Measurements from ENCODE around the gene CENPM.

Gene CENPM

GRCh38 chr22:41913842-41914534 lies 33.0 kb downstream of the CENPM start:
- no peak for DNase-seq (ENCODE audit: low spot score)

- DNase-seq (ENCODE audit: low spot score) = no peak
Observed at GRCh38 chr22:41913040-41913719, 33.8 kb downstream of the CENPM start.

GRCh38 chr22:41912338-41913039 lies 34.5 kb downstream of the CENPM start:
- DNase-seq (ENCODE audit: low spot score) = no peak

- DNase-seq (ENCODE audit: low spot score) = no peak
Observed at GRCh38 chr22:41911001-41911611, 35.8 kb downstream of the CENPM start.

- no peak for DNase-seq (ENCODE audit: low spot score)
Observed at GRCh38 chr22:41910050-41911000, 36.6 kb downstream of the CENPM start.

GRCh38 chr22:41909310-41910049 lies 37.5 kb downstream of the CENPM start:
- no peak for DNase-seq (ENCODE audit: low spot score)

- peak; percentile 29 for DNase-seq (ENCODE audit: low spot score)
Observed at GRCh38 chr22:41908411-41909309, 38.3 kb downstream of the CENPM start.

- no peak for DNase-seq (ENCODE audit: low spot score)
Observed at GRCh38 chr22:41907436-41908401, 39.2 kb downstream of the CENPM start.

- DNase-seq (ENCODE audit: low spot score) = no peak
Observed at GRCh38 chr22:41906822-41907221, 40.1 kb downstream of the CENPM start.

GRCh38 chr22:41905411-41906202 lies 41.3 kb downstream of the CENPM start:
- DNase-seq (ENCODE audit: low spot score) = no peak

GRCh38 chr22:41904450-41905410 lies 42.2 kb downstream of the CENPM start:
- no peak for DNase-seq (ENCODE audit: low spot score)

GRCh38 chr22:41902932-41903421 lies 44.0 kb downstream of the CENPM start:
- no peak for DNase-seq (ENCODE audit: low spot score)

GRCh38 chr22:41902016-41902415 lies 44.9 kb downstream of the CENPM start:
- DNase-seq (ENCODE audit: low spot score) = no peak

GRCh38 chr22:41900652-41901312 lies 46.2 kb downstream of the CENPM start:
- no peak for DNase-seq (ENCODE audit: low spot score)

- DNase-seq (ENCODE audit: low spot score) = no peak
Observed at GRCh38 chr22:41899992-41900651, 46.8 kb downstream of the CENPM start.
